Tibial nerve (tissue), 4 donors: Measurements from ENCODE around the gene ZNF362. TPM values are rescaled to one million over a fixed set of nuclear protein-coding genes. Genes with fewer than 3 reads are reported as not detected.
A peak's percentile ranks its signal among the peaks of the same experiment; 100 is the strongest.

Source experiments
- DNase-seq, 2 donors: peaks; one replicate each; pipeline ENCODE4 v3.0.0-alpha.2; 2019; ENCODE audit warnings: low spot score in 2 of 2
- H3K27ac ChIP-seq, 4 donors: fragments of 200-600 bp; sonication (generic) in 3 of 4; one replicate each; pipeline ENCODE4 v1.5.1; 2017 to 2019; ENCODE audit warnings: mild to moderate bottlenecking in 1 of 4
- H3K27me3 ChIP-seq, 2 donors: fragments of 200-600 bp; sonication (generic) in 1 of 2; one replicate each; pipeline versions ENCODE4 v1.5.1 to v1.6.0; 2017 to 2019
- H3K36me3 ChIP-seq, 3 donors: fragments of 200-600 bp; sonication (generic); one replicate each; pipeline ENCODE4 v1.5.1; 2018 to 2019
- H3K4me1 ChIP-seq, 4 donors: fragments of 200-600 bp; sonication (generic) in 3 of 4; one replicate each; pipeline ENCODE4 v1.5.1; 2017 to 2019
- H3K4me3 ChIP-seq, 4 donors: fragments of 200-600 bp; sonication (generic) in 3 of 4; one replicate each; pipeline ENCODE4 v1.5.1; 2017 to 2019; ENCODE audit warnings: mild to moderate bottlenecking in 1 of 4, moderate library complexity in 1 of 4
- H3K9me3 ChIP-seq, 4 donors: fragments of 200-600 bp; sonication (generic) in 3 of 4; one replicate each; pipeline ENCODE4 v1.5.1; 2017 to 2019
- EP300 ChIP-seq, 2 donors: sonication (generic); formaldehyde crosslinking; IDR thresholded peaks; one replicate each; pipeline ENCODE4 v1.6.1; 2017; ENCODE audit warnings: antibody characterized with exemption in 2 of 2, mild to moderate bottlenecking in 1 of 2
- POLR2A ChIP-seq, 2 donors: fragments of 450-650 bp; IDR thresholded peaks; one replicate each; pipeline ENCODE4 v1.6.1; 2017; ENCODE audit warnings: antibody characterized with exemption in 2 of 2, mild to moderate bottlenecking in 2 of 2, moderate library complexity in 2 of 2
- WGBS, 2 donors: methylation state at CpG; one replicate each; pipeline ENCODE4 v1.1.5; 2018; 5-methylcytosine and 5-hydroxymethylcytosine counted together
- total RNA-seq, 4 donors: library from RNA; depleted of rRNA; stranded (reverse); fragments of >200 nt; gene quantifications; one replicate each; pipeline ENCODE4 v1.1.0, GENCODE V29; 2016
- TF ChIP-seq, protein P1 (sequence below), 5 experiments: fragments of 200-600 bp in 3 of 5; fragments of 450-650 bp in 2 of 5; sonication (generic) in 3 of 5; IDR thresholded peaks; one replicate each; pipeline ENCODE4 v1.5.1; 2016 to 2019; ENCODE audit warnings: antibody characterized with exemption in 5 of 5, mild to moderate bottlenecking in 3 of 5, moderate library complexity in 2 of 5

Gene ZNF362
- total RNA-seq, 4 donors from 2014 or later, result 14.7 to 21.8 (median 17.3) TPM

GRCh38 chr1:33329600-33330305 is 73.5 kb downstream of the ZNF362 start:
- H3K9me3 ChIP-seq, result no peaks in the 10 kb centered on the region
- no peaks in the 10 kb centered on the region for H3K27me3 ChIP-seq
- no peak for DNase-seq
- WGBS, 2 donors, result 83 to 86% methylated on average over 18 to 19 of the region's 19 CpGs
- TF ChIP-seq, protein P1, sequence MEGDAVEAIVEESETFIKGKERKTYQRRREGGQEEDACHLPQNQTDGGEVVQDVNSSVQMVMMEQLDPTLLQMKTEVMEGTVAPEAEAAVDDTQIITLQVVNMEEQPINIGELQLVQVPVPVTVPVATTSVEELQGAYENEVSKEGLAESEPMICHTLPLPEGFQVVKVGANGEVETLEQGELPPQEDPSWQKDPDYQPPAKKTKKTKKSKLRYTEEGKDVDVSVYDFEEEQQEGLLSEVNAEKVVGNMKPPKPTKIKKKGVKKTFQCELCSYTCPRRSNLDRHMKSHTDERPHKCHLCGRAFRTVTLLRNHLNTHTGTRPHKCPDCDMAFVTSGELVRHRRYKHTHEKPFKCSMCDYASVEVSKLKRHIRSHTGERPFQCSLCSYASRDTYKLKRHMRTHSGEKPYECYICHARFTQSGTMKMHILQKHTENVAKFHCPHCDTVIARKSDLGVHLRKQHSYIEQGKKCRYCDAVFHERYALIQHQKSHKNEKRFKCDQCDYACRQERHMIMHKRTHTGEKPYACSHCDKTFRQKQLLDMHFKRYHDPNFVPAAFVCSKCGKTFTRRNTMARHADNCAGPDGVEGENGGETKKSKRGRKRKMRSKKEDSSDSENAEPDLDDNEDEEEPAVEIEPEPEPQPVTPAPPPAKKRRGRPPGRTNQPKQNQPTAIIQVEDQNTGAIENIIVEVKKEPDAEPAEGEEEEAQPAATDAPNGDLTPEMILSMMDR (IDR thresholded peaks at IDR 0.05), result no peak
- TF ChIP-seq EP300 (IDR thresholded peaks at IDR 0.05), result no peak
- no peak for TF ChIP-seq POLR2A (IDR thresholded peaks at IDR 0.05)
- H3K36me3 ChIP-seq, result peaks cover 24 to 84% (median 38%) of the 10 kb centered on the region in 3 donors
- H3K4me1 ChIP-seq, result peaks cover under 1 to 71% (median 48%) of the 10 kb centered on the region in 4 donors
- H3K4me3 ChIP-seq, result no peak overlapping the region
- H3K27ac ChIP-seq, result peak overlapping the region in 2 of 4 donors; percentile 97 to 98

GRCh38 chr1:33330361-33330890 is 74.1 kb downstream of the ZNF362 start:
- H3K27ac ChIP-seq, result peak overlapping the region in 2 of 4 donors; percentile 97 to 98
- no peak for DNase-seq
- H3K36me3 ChIP-seq, result peaks cover 18 to 78% (median 31%) of the 10 kb centered on the region in 3 donors
- peaks cover 3 to 78% (median 55%) of the 10 kb centered on the region in 4 donors for H3K4me1 ChIP-seq
- TF ChIP-seq EP300 (IDR thresholded peaks at IDR 0.05), result no peak
- TF ChIP-seq POLR2A (IDR thresholded peaks at IDR 0.05), result no peak
- TF ChIP-seq, protein P1 (IDR thresholded peaks at IDR 0.05), result no peak
- no peaks in the 10 kb centered on the region for H3K27me3 ChIP-seq
- no peaks in the 10 kb centered on the region for H3K9me3 ChIP-seq
- WGBS, 2 donors, result 86 to 97% methylated on average over 3 of the region's 3 CpGs
- H3K4me3 ChIP-seq, result no peak overlapping the region

DNA sequence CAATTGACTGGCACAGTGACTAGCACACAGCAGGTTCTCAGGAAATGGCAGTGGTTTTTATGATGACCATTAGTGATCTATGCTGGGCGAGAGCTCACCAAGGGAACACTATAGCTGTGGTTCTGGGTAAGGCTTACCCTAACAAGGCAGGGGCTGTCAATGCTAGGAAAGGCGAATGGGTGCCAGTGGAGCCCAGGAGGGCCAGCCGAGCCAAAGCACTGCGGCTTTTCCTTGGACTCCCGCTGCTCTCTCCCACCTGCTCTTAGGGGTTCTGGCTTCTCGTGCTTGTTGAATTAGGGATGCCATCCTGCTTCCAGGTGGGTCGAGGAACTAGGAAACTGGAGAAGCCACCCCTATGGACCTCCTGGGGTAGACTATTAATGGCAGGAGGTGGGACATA is 74.6 kb downstream of the ZNF362 start:
- Histone ChIP-seq H3K4me1 (peaks cover 3 to 83% (median 60%) of the 10 kb centered on the region in 4 donors), H3K9me3 (no peaks in the 10 kb centered on the region), H3K27me3 (no peaks in the 10 kb centered on the region), H3K36me3 (peaks cover 15 to 73% (median 28%) of the 10 kb centered on the region in 3 donors), H3K4me3 (no peak overlapping the region), H3K27ac (peak overlapping the region in 2 of 4 donors; percentile 97 to 98)
- no peak for TF ChIP-seq EP300 (IDR thresholded peaks at IDR 0.05)
- no peak for TF ChIP-seq POLR2A (IDR thresholded peaks at IDR 0.05)
- TF ChIP-seq, protein P1 (IDR thresholded peaks at IDR 0.05), result no peak
- DNase-seq, result no peak
- WGBS, 2 donors, result 91 to 92% methylated on average over 7 of the region's 7 CpGs

DNA sequence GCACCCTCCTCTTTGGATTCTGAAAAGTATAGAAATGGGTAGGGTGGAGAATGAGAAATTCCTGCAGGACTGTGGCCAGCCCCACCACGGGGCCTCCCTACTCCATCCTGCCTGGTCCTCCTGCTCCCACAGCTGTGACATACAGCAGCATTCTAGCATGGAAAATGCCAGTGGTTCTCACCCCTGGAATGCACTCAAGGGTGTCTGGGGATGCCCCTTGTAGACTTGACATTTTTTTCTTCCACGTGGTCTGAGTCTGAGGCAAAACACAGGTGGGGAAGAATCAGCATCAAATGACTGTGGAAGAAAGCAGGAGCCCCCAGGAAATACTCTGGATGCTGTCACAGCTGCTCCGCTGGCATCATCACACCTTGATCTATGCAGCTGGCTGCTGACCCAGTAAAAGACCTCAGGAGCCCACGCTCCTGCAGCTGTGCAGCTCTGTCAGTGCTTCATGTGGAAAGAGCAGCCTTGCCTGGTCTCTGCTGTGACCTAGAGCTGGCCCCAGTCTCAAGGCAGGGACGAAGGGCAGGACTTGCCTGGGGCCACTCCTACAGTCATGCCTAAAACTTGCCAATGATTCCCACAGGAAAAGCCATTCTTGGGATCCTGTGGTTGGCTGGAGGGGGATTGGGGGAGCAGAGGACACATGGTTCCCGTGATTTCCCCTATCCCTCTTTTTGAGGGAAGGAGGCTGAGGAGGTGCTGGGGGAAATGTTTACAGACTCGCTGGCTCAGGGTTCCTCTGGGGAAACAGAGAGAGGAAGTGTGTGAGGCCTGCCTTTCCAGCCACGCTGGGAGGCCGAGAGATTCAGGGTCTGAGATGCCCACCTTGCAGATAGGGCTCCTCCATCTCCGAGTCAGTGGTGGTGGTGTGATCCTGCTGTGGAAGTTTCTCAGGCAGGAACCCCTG is 75.4 kb downstream of the ZNF362 start:
- DNase-seq, result no peak
- WGBS, 2 donors, result 47 to 55% methylated on average over 10 of the region's 10 CpGs

More for the DNA sequence above, 75.4 kb downstream of the ZNF362 start:
- Histone ChIP-seq H3K4me3 (no peak overlapping the region), H3K9me3 (no peaks in the 10 kb centered on the region), H3K27me3 (no peaks in the 10 kb centered on the region), H3K36me3 (peaks cover 15 to 65% (median 28%) of the 10 kb centered on the region in 3 donors), H3K4me1 (peaks cover 3 to 85% (median 63%) of the 10 kb centered on the region in 4 donors), H3K27ac (peak overlapping the region; percentile 16 to 98 (median 80))
- TF ChIP-seq POLR2A (IDR thresholded peaks at IDR 0.05) (no peak), EP300 (IDR thresholded peaks at IDR 0.05) (no peak)
- TF ChIP-seq, protein P1 (IDR thresholded peaks at IDR 0.05), result no peak
